IgD-negative memory B cell (primary cell): Measurements from ENCODE around the gene PACS1. TPM values are rescaled to one million over a fixed set of nuclear protein-coding genes. Genes with fewer than 3 reads are reported as not detected.

Experiments used
- polyA plus RNA-seq: library from polyadenylated mRNA; unstranded; fragments of 300-500 nt; fragmentation: Illumina TruSeq; gene quantifications from one replicate; pipeline ENCODE4 v1.2.3, GENCODE V29; 2021

The PACS1 gene
- polyA plus RNA-seq, 1 donor from 2014 or later: 72.9 TPM

Other genes with a start within 250 kb of the PACS1 start
- gene SNX32, start 236.3 kb upstream of the PACS1 start, polyA plus RNA-seq: 0.78 TPM
- 2,244 TPM for gene CFL1, start 212.1 kb upstream of the PACS1 start, polyA plus RNA-seq
- gene MUS81, start 209.8 kb upstream of the PACS1 start, polyA plus RNA-seq: 38.7 TPM
- gene EFEMP2, start 197.5 kb upstream of the PACS1 start, polyA plus RNA-seq: 0.29 TPM
- 29.2 TPM for gene CTSW, start 190.4 kb upstream of the PACS1 start, polyA plus RNA-seq
- 97.0 TPM for gene FIBP, start 181.8 kb upstream of the PACS1 start, polyA plus RNA-seq
- gene CCDC85B, start 179.6 kb upstream of the PACS1 start, polyA plus RNA-seq: 83.9 TPM
- gene FOSL1, start 169.9 kb upstream of the PACS1 start, polyA plus RNA-seq: 0.79 TPM
- 61.6 TPM for gene C11orf68, start 151.2 kb upstream of the PACS1 start, polyA plus RNA-seq
- gene DRAP1, start 150.8 kb upstream of the PACS1 start, polyA plus RNA-seq: 90.7 TPM
- gene TSGA10IP, start 124.8 kb upstream of the PACS1 start, polyA plus RNA-seq: not detected
- gene SART1, start 108.5 kb upstream of the PACS1 start, polyA plus RNA-seq: 53.1 TPM
- gene EIF1AD, start 68.1 kb upstream of the PACS1 start, polyA plus RNA-seq: 35.8 TPM
- gene BANF1, start 67.8 kb upstream of the PACS1 start, polyA plus RNA-seq: 284 TPM
- gene CST6, start 58.3 kb upstream of the PACS1 start, polyA plus RNA-seq: not detected
- not detected for gene CATSPER1, start 43.8 kb upstream of the PACS1 start, polyA plus RNA-seq
- not detected for gene GAL3ST3, start 21.1 kb upstream of the PACS1 start, polyA plus RNA-seq
- gene SF3B2, start 17.9 kb upstream of the PACS1 start, polyA plus RNA-seq: 91.8 TPM
- gene KLC2, start 187.4 kb downstream of the PACS1 start, polyA plus RNA-seq: 13.6 TPM
- 14.8 TPM for gene RAB1B, start 198.4 kb downstream of the PACS1 start, polyA plus RNA-seq
- gene CNIH2, start 207.9 kb downstream of the PACS1 start, polyA plus RNA-seq: not detected
- 72.5 TPM for gene YIF1A, start 218.9 kb downstream of the PACS1 start, polyA plus RNA-seq
- not detected for gene TMEM151A, start 221.6 kb downstream of the PACS1 start, polyA plus RNA-seq
- gene CD248, start 246.8 kb downstream of the PACS1 start, polyA plus RNA-seq: 0.19 TPM